ENCODE data around the gene ERN1. TPM values are rescaled to one million over a fixed set of nuclear protein-coding genes. Genes with fewer than 3 reads are reported as not detected.

ERN1 gene
- total RNA-seq, 4 donors from 2014 or later = 7.8 to 29.2 (median 12.8) TPM

GRCh38 chr17:64053101-64053500 lies 76.8 kb downstream of the ERN1 start:
- Histone ChIP-seq H3K4me1 (no peaks in the 10 kb centered on the region), H3K9me3 (no peaks in the 10 kb centered on the region), H3K36me3 (peaks cover 0 to 50% (median 16%) of the 10 kb centered on the region in 4 donors), H3K27me3 (no peaks in the 10 kb centered on the region), H3K27ac (no peak overlapping the region), H3K4me3 (no peak overlapping the region)
- intact Hi-C loops (cut with DNase I; ENCODE audit: low total_unique reads) = no loop called here
- WGBS, 2 donors (ENCODE audit: low coverage in 1 of 2) = 88 to 93% methylated on average over 4 to 10 of the region's 10 CpGs
- TF ChIP-seq EP300 (IDR thresholded peaks at IDR 0.05; ENCODE audit: low read depth) (no peak), CTCF (IDR thresholded peaks at IDR 0.05) (no peak)
- in situ Hi-C loops (cut with MboI; ENCODE audit: low pct_ligation_motif_present in 1 of 4, low pct_unique_long_range_greater_than_20kb in 1 of 4, low sequenced_read_pairs in 3 of 4) = loop anchor here in 1 of 4 donors (25.0 kb wide), 1 partner anchor 234 kb away; no protein-coding TSS in a partner anchor
- DNase-seq = no peak

GRCh38 chr17:64051153-64051552 lies 78.8 kb downstream of the ERN1 start:
- Histone ChIP-seq H3K27ac (no peak overlapping the region), H3K36me3 (peaks cover 0 to 53% (median 20%) of the 10 kb centered on the region in 4 donors), H3K4me1 (no peaks in the 10 kb centered on the region), H3K27me3 (no peaks in the 10 kb centered on the region), H3K4me3 (no peak overlapping the region), H3K9me3 (no peaks in the 10 kb centered on the region)
- WGBS, 2 donors (ENCODE audit: low coverage in 1 of 2) = 62 to 75% methylated on average over 1 of the region's 1 CpG
- intact Hi-C loops (cut with DNase I; ENCODE audit: low total_unique reads) = no loop called here
- in situ Hi-C loops (cut with MboI; ENCODE audit: low pct_ligation_motif_present in 1 of 4, low pct_unique_long_range_greater_than_20kb in 1 of 4, low sequenced_read_pairs in 3 of 4) = loop anchor here in 1 of 4 donors (25.0 kb wide), 1 partner anchor 236 kb away; no protein-coding TSS in a partner anchor
- no peak for DNase-seq
- TF ChIP-seq POLR2AphosphoS5 (IDR thresholded peaks at IDR 0.05) (no peak), CTCF (IDR thresholded peaks at IDR 0.05) (no peak), POLR2A (IDR thresholded peaks at IDR 0.05) (no peak), EP300 (IDR thresholded peaks at IDR 0.05; ENCODE audit: low read depth) (no peak)

- Histone ChIP-seq H3K4me3 (no peak overlapping the region), H3K27me3 (no peaks in the 10 kb centered on the region), H3K9me3 (no peaks in the 10 kb centered on the region), H3K27ac (no peak overlapping the region), H3K4me1 (no peaks in the 10 kb centered on the region), H3K36me3 (peaks cover 0 to 54% (median 27%) of the 10 kb centered on the region in 4 donors)
- intact Hi-C loops (cut with DNase I; ENCODE audit: low total_unique reads) (no loop called here), in situ Hi-C loops (cut with MboI; ENCODE audit: low pct_ligation_motif_present in 1 of 4, low pct_unique_long_range_greater_than_20kb in 1 of 4, low sequenced_read_pairs in 3 of 4) (loop anchor here in 3 of 4 donors (25.0 kb wide), 1 partner anchor 238 kb away; no protein-coding TSS in a partner anchor)
- DNase-seq = no peak
- TF ChIP-seq POLR2A (IDR thresholded peaks at IDR 0.05) (no peak), POLR2AphosphoS5 (IDR thresholded peaks at IDR 0.05) (no peak), EP300 (IDR thresholded peaks at IDR 0.05; ENCODE audit: low read depth) (no peak), CTCF (IDR thresholded peaks at IDR 0.05) (no peak)
- WGBS, 2 donors (ENCODE audit: low coverage in 1 of 2) = 98% methylated on average over 9 of the region's 9 CpGs; no CpG with 5 or more reads in 1 of the 2 donors
Observed at GRCh38 chr17:64048805-64049204, 81.1 kb downstream of the ERN1 start.

- WGBS, 2 donors (ENCODE audit: low coverage in 1 of 2) = 88% methylated on average over 13 of the region's 13 CpGs; no CpG with 5 or more reads in 1 of the 2 donors
- intact Hi-C loops (cut with DNase I; ENCODE audit: low total_unique reads) = no loop called here
- Histone ChIP-seq H3K9me3 (no peaks in the 10 kb centered on the region), H3K27ac (no peak overlapping the region), H3K4me3 (no peak overlapping the region), H3K4me1 (peaks cover 0 to 2% (median 0%) of the 10 kb centered on the region in 4 donors), H3K36me3 (peaks cover 0 to 53% (median 26%) of the 10 kb centered on the region in 4 donors), H3K27me3 (no peaks in the 10 kb centered on the region)
- no peak for TF ChIP-seq POLR2AphosphoS5 (IDR thresholded peaks at IDR 0.05)
- TF ChIP-seq POLR2A (IDR thresholded peaks at IDR 0.05) = no peak
- TF ChIP-seq EP300 (IDR thresholded peaks at IDR 0.05; ENCODE audit: low read depth) = no peak
- TF ChIP-seq CTCF (IDR thresholded peaks at IDR 0.05) = no peak
- DNase-seq = no peak
- in situ Hi-C loops (cut with MboI; ENCODE audit: low pct_ligation_motif_present in 1 of 4, low pct_unique_long_range_greater_than_20kb in 1 of 4, low sequenced_read_pairs in 3 of 4) = loop anchor here in 3 of 4 donors (25.0 kb wide), 1 partner anchor 242 kb away; no protein-coding TSS in a partner anchor
Observed at GRCh38 chr17:64045176-64045575, 84.8 kb downstream of the ERN1 start.
